SHP77 (cell line): Measurements from ENCODE around the gene PLSCR3.
"Not testable (repeated sequence)": the region's sequence is repeated elsewhere in the genome, so short reads cannot be mapped to it uniquely, and the experiment has no call there.

Experiments used
- DNase-seq, 2 experiments: peaks; one replicate each; lab custom pipeline; 2025; lab: John Stamatoyannopoulos, UW

The PLSCR3 gene

GRCh38 chr17:7380321-7380720 is 14.0 kb downstream of the PLSCR3 start:
- DNase-seq, result no peak

- DNase-seq, result no peak
Measured at GRCh38 chr17:7379134-7379533, 15.2 kb downstream of the PLSCR3 start.

GRCh38 chr17:7374353-7374752 is 20.0 kb downstream of the PLSCR3 start:
- no peak for DNase-seq

GRCh38 chr17:7370853-7371252 is 23.5 kb downstream of the PLSCR3 start:
- no peak for DNase-seq

- no peak for DNase-seq
Measured at GRCh38 chr17:7369825-7370224, 24.5 kb downstream of the PLSCR3 start.

GRCh38 chr17:7368599-7368994 is 25.7 kb downstream of the PLSCR3 start:
- not testable (repeated sequence) for DNase-seq

- DNase-seq, result no peak
Measured at GRCh38 chr17:7367918-7368598, 26.3 kb downstream of the PLSCR3 start.

GRCh38 chr17:7367083-7367482 is 27.2 kb downstream of the PLSCR3 start:
- no peak for DNase-seq

GRCh38 chr17:7365963-7366362 is 28.4 kb downstream of the PLSCR3 start:
- DNase-seq, result not testable (repeated sequence)

- no peak for DNase-seq
Measured at GRCh38 chr17:7363311-7363710, 31.0 kb downstream of the PLSCR3 start.

GRCh38 chr17:7361906-7362305 is 32.4 kb downstream of the PLSCR3 start:
- DNase-seq, result no peak

GRCh38 chr17:7357381-7357780 is 36.9 kb downstream of the PLSCR3 start:
- DNase-seq, result no peak

GRCh38 chr17:7356756-7357155 is 37.6 kb downstream of the PLSCR3 start:
- no peak for DNase-seq

GRCh38 chr17:7356072-7356549 is 38.2 kb downstream of the PLSCR3 start:
- peak; percentile 82 to 91 for DNase-seq

GRCh38 chr17:7355573-7355972 is 38.8 kb downstream of the PLSCR3 start:
- no peak for DNase-seq

- DNase-seq, result peak; percentile 54 to 66
Measured at GRCh38 chr17:7355053-7355452, 39.3 kb downstream of the PLSCR3 start, which contains the start of gene TMEM95. Gene TMEM95 (plus strand): TSS chr17:7355156. CDS start chr17:7355205, 49 bp downstream.

- no peak for DNase-seq
Measured at GRCh38 chr17:7354262-7354843, 40.0 kb downstream of the PLSCR3 start.

GRCh38 chr17:7352910-7353635 is 41.3 kb downstream of the PLSCR3 start:
- DNase-seq, result no peak

GRCh38 chr17:7352503-7352889 is 41.8 kb downstream of the PLSCR3 start:
- DNase-seq, result no peak

GRCh38 chr17:7351665-7352502 is 42.4 kb downstream of the PLSCR3 start, which contains the start of gene KCTD11:
Gene KCTD11 (plus strand): TSS chr17:7352162.
- peak; percentile 76 to 82 for DNase-seq

- no peak for DNase-seq
Measured at GRCh38 chr17:7348478-7349242, 45.7 kb downstream of the PLSCR3 start.
